SK-MEL-5 (cell line): ENCODE measurements around the gene OR4A16. TPM values are rescaled to one million over a fixed set of nuclear protein-coding genes. Genes with fewer than 3 reads are reported as not detected.
A peak's percentile ranks its signal among the peaks of the same experiment; 100 is the strongest.

Source experiments
- DNase-seq: peaks from one replicate; pipeline ENCODE4 v3.0.0-alpha.2; 2016; ENCODE audit warnings: low read depth, low spot score
- in situ Hi-C: cut with HindIII; loops from 2 replicates; pipeline ENCODE4 v1.10.0; 2016; ENCODE audit warnings: low sequenced_read_pairs, high pct_unique_total_duplicates, low pct_unique_long_range_greater_than_20kb
- polyA plus RNA-seq, 2 experiments: library from polyadenylated mRNA; depleted of rRNA; stranded (reverse); fragments of >200 nt; gene quantifications; 2 replicates each; pipeline ENCODE4 v1.2.3, GENCODE V29; 2015
- total RNA-seq: library from RNA; depleted of rRNA; stranded (reverse); fragments of >200 nt; shearing (Covaris generic); gene quantifications from 2 replicates; pipeline ENCODE4 v1.2.3, GENCODE V29; 2014; rRNA removed

The OR4A16 gene
- not detected in 2 replicates for total RNA-seq
- not detected in 2 replicates for polyA plus RNA-seq (2015; cell fraction: cytosol; rRNA removed)
- not detected in 2 replicates for polyA plus RNA-seq (2015; cell fraction: nucleus; rRNA removed)

- in situ Hi-C loops, result no loop called here
- DNase-seq, result no peak
Measured at GRCh38 chr11:55342901-55343300, at the start of gene OR4A16. Gene OR4A16 (plus strand): TSS chr11:55343201. CDS start chr11:55343201, 0 bp downstream.

GRCh38 chr11:55324500-55324899, 18.5 kb upstream of the OR4A16 start:
- in situ Hi-C loops, result no loop called here
- no peak for DNase-seq

GRCh38 chr11:55345306-55345705, 2.3 kb downstream of the OR4A16 start:
- no peak for DNase-seq
- in situ Hi-C loops, result no loop called here

- no peak for DNase-seq
- in situ Hi-C loops, result no loop called here
Measured at GRCh38 chr11:55349032-55349431, 6.0 kb downstream of the OR4A16 start.

GRCh38 chr11:55357560-55358184, 14.7 kb downstream of the OR4A16 start:
- DNase-seq, result peak; percentile 57
- in situ Hi-C loops, result no loop called here

GRCh38 chr11:55367674-55368073, 24.7 kb downstream of the OR4A16 start, which contains the start of gene OR4A15:
Gene OR4A15 (plus strand): TSS chr11:55367974. CDS start chr11:55367974, 0 bp downstream.
- in situ Hi-C loops, result no loop called here
- DNase-seq, result no peak

Other genes with a start within 250 kb of the OR4A16 start
- 2.4 and 3.0 TPM in 2 replicates for gene TRIM48, start 81.0 kb upstream of the OR4A16 start, total RNA-seq
- gene OR4A15, start 24.8 kb downstream of the OR4A16 start, total RNA-seq, result not detected in 2 replicates
- gene OR4C15, start 211.3 kb downstream of the OR4A16 start, total RNA-seq, result not detected in 2 replicates
- not detected in 2 replicates for gene OR4C16, start 228.9 kb downstream of the OR4A16 start, total RNA-seq